ENCODE measurements around the gene SRC.

GRCh38 chr20:37426978-37427377, 81.0 kb downstream of the SRC start:
- TF ChIP-seq RAD21 (IDR thresholded peaks at IDR 0.05 in 1 of 2, conservative IDR thresholded peaks at IDR 0.05 in 1 of 2; ENCODE audit: low read depth in 2 of 2, low read length in 2 of 2) (no peak), POLR2AphosphoS5 (IDR thresholded peaks at IDR 0.05; ENCODE audit: low read depth, low read length) (no peak), YY1 (IDR thresholded peaks at IDR 0.05; ENCODE audit: low read depth, low read length) (no peak)

Measured in H1 (cell line).